Uterus (tissue), 2 donors: Measurements from ENCODE around the gene SPTBN5.

Experiments
- POLR2A ChIP-seq, 2 donors: fragments of 450-650 bp; IDR thresholded peaks; one replicate each; pipeline ENCODE4 v1.6.1; 2016; ENCODE audit warnings: antibody characterized with exemption in 2 of 2, mild to moderate bottlenecking in 1 of 2, moderate library complexity in 1 of 2
- TF ChIP-seq, protein P1 (sequence below), 4 experiments: fragments of 200-600 bp in 2 of 4; fragments of 450-650 bp in 2 of 4; sonication (generic) in 2 of 4; IDR thresholded peaks; one replicate each; pipeline ENCODE4 v1.5.1; 2016 to 2019; ENCODE audit warnings: antibody characterized with exemption in 4 of 4, mild to moderate bottlenecking in 2 of 4, moderate library complexity in 1 of 4

DNA sequence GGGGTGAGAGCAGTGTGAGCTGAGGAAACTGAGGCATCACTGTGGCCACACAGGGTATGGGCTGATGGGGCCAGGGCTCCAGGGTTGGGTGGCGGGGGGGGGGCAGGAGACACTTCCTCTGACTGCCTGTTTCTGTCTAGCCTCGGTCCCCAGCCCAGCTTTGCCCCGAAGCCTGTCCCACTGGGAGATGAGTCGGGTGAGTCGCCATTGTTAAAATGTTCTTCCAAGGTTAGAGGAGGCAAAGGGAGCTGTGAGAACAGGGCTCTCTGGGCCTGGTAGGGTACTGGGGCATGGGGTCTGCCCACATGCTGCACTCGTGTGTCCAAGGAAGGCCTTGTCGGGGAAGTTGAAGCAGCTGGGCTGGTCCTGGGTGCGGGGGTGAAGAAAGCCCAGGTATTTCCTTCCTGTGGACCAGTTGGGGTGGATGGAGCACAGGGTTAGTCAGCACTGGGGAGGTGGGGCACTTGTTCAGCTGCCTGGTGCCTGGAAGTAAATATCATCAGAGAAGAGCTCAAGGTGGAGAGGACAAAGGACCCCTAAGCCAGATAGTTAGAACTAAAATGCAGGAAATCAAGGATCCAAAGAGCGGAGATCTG lies 74.3 kb downstream of the SPTBN5 start:
- TF ChIP-seq, protein P1, sequence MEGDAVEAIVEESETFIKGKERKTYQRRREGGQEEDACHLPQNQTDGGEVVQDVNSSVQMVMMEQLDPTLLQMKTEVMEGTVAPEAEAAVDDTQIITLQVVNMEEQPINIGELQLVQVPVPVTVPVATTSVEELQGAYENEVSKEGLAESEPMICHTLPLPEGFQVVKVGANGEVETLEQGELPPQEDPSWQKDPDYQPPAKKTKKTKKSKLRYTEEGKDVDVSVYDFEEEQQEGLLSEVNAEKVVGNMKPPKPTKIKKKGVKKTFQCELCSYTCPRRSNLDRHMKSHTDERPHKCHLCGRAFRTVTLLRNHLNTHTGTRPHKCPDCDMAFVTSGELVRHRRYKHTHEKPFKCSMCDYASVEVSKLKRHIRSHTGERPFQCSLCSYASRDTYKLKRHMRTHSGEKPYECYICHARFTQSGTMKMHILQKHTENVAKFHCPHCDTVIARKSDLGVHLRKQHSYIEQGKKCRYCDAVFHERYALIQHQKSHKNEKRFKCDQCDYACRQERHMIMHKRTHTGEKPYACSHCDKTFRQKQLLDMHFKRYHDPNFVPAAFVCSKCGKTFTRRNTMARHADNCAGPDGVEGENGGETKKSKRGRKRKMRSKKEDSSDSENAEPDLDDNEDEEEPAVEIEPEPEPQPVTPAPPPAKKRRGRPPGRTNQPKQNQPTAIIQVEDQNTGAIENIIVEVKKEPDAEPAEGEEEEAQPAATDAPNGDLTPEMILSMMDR (IDR thresholded peaks at IDR 0.05): no peak
- no peak for TF ChIP-seq POLR2A (IDR thresholded peaks at IDR 0.05)
